Osteocyte (in vitro differentiated cells): Measurements from ENCODE around the gene HDAC9. TPM values are rescaled to one million over a fixed set of nuclear protein-coding genes. Genes with fewer than 3 reads are reported as not detected.

Source experiments
- DNase-seq: peaks from one replicate; pipeline ENCODE4 v3.0.0; 2021; ENCODE audit warnings: mixed read lengths; ENCODE audit not compliant: unreplicated experiment; ENCODE audit errors: extremely low spot score
- H3K27ac Mint-ChIP-seq: one replicate; pipeline ENCODE4 v1.8.0; 2021; ENCODE audit warnings: mild to moderate bottlenecking, mixed read lengths; ENCODE audit not compliant: unreplicated experiment
- H3K27me3 Mint-ChIP-seq: one replicate; pipeline ENCODE4 v1.8.0; 2021; ENCODE audit warnings: mixed read lengths; ENCODE audit not compliant: unreplicated experiment
- H3K36me3 Mint-ChIP-seq: one replicate; pipeline ENCODE4 v1.8.0; 2021; ENCODE audit warnings: mixed read lengths; ENCODE audit not compliant: unreplicated experiment
- H3K4me1 Mint-ChIP-seq: one replicate; pipeline ENCODE4 v1.8.0; 2021; ENCODE audit warnings: mixed read lengths; ENCODE audit not compliant: unreplicated experiment
- H3K4me3 Mint-ChIP-seq: one replicate; pipeline ENCODE4 v1.8.0; 2021; ENCODE audit warnings: mild to moderate bottlenecking, moderate library complexity, mixed read lengths; ENCODE audit not compliant: unreplicated experiment
- H3K9me3 Mint-ChIP-seq: one replicate; pipeline ENCODE4 v1.8.0; 2021; ENCODE audit warnings: mixed read lengths; ENCODE audit not compliant: unreplicated experiment
- CTCF ChIP-seq: fragments of 200-600 bp; sonication (generic); IDR thresholded peaks from 2 replicates; pipeline ENCODE4 v1.5.0; 2021; ENCODE audit warnings: antibody characterized with exemption, mild to moderate bottlenecking, moderate library complexity
- total RNA-seq: library from RNA; stranded (reverse); gene quantifications from 2 replicates; pipeline ENCODE4 v1.2.1, GENCODE V29; 2021

Gene HDAC9
- total RNA-seq, 1 donor from 2014 or later, result 0.81 TPM

- TF ChIP-seq CTCF, result no peak
- H3K36me3 Mint-ChIP-seq, result no peaks in the 10 kb centered on the region
- no peak for DNase-seq
- H3K4me1 Mint-ChIP-seq, result peaks cover 20% of the 10 kb centered on the region
- no peak overlapping the region for H3K4me3 Mint-ChIP-seq
- no peaks in the 10 kb centered on the region for H3K27me3 Mint-ChIP-seq
- H3K27ac Mint-ChIP-seq, result peak overlapping the region; percentile 65
- no peaks in the 10 kb centered on the region for H3K9me3 Mint-ChIP-seq
Observed at GRCh38 chr7:18792871-18793595, 297.5 kb downstream of the HDAC9 start.

DNA sequence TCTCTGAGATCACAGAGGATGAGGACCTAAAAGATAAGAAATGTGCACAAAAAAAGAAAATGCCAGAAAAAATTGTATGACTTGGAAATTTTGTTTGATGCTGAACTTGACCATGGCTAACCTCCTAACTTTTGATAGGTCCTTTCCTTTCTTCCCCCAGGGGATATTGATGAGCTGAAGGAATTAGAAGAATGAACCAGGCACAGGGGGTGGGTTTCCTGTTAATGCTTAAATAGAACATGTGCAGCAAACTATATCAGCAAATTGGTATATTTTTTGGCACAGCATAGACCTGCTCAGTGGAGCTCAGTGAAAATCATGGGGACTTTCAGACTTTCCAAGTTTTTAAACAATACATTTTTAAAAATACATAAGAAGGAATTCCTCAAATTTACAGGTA, 300.7 kb downstream of the HDAC9 start:
- H3K4me1 Mint-ChIP-seq, result peaks cover 20% of the 10 kb centered on the region
- no peak for DNase-seq
- H3K27ac Mint-ChIP-seq, result no peak overlapping the region
- TF ChIP-seq CTCF, result no peak
- H3K27me3 Mint-ChIP-seq, result no peaks in the 10 kb centered on the region
- no peaks in the 10 kb centered on the region for H3K9me3 Mint-ChIP-seq
- H3K36me3 Mint-ChIP-seq, result no peaks in the 10 kb centered on the region
- H3K4me3 Mint-ChIP-seq, result no peak overlapping the region

GRCh38 chr7:18798088-18798906, 302.7 kb downstream of the HDAC9 start:
- Mint-ChIP-seq H3K27ac (no peak overlapping the region), H3K4me1 (peaks cover 12% of the 10 kb centered on the region), H3K36me3 (no peaks in the 10 kb centered on the region), H3K4me3 (no peak overlapping the region), H3K9me3 (no peaks in the 10 kb centered on the region), H3K27me3 (no peaks in the 10 kb centered on the region)
- DNase-seq, result no peak
- no peak for TF ChIP-seq CTCF

DNA sequence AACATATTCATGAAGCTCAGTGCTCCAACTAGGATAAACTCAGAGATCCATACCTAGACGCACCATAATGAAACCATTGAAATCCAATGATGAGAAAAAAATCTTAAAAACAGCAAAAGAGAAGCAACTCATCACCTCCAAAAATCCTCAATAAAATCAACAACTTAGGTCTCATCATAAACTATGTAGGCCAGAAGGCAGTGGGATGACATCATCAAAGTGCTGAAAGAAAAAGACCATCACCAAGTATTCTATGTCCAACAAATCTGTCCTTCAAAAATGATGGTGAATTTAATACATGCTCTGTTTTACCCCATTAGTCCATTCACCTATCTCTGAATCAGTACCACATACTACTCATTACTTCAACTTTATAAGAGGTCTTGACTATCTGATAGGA, 304.4 kb downstream of the HDAC9 start:
- H3K9me3 Mint-ChIP-seq, result no peaks in the 10 kb centered on the region
- H3K4me3 Mint-ChIP-seq, result no peak overlapping the region
- no peaks in the 10 kb centered on the region for H3K36me3 Mint-ChIP-seq
- no peak for DNase-seq
- peaks cover 7% of the 10 kb centered on the region for H3K4me1 Mint-ChIP-seq
- no peak for TF ChIP-seq CTCF
- no peak overlapping the region for H3K27ac Mint-ChIP-seq
- no peaks in the 10 kb centered on the region for H3K27me3 Mint-ChIP-seq

GRCh38 chr7:18803923-18804322, 308.4 kb downstream of the HDAC9 start:
- peaks cover 7% of the 10 kb centered on the region for H3K9me3 Mint-ChIP-seq
- H3K27me3 Mint-ChIP-seq, result no peaks in the 10 kb centered on the region
- H3K4me3 Mint-ChIP-seq, result no peak overlapping the region
- no peaks in the 10 kb centered on the region for H3K4me1 Mint-ChIP-seq
- no peaks in the 10 kb centered on the region for H3K36me3 Mint-ChIP-seq
- H3K27ac Mint-ChIP-seq, result no peak overlapping the region
- DNase-seq, result no peak
- no peak for TF ChIP-seq CTCF
